GM21526 (cell line): ENCODE data around the gene ADIPOR2.

Experiments used
- ATAC-seq: cut with Tn5 transposase; IDR thresholded peaks from one replicate; pipeline ENCODE4 v1.9.1; 2021; ENCODE audit warnings: moderate library complexity; ENCODE audit not compliant: unreplicated experiment, low FRiP score

Gene ADIPOR2

DNA sequence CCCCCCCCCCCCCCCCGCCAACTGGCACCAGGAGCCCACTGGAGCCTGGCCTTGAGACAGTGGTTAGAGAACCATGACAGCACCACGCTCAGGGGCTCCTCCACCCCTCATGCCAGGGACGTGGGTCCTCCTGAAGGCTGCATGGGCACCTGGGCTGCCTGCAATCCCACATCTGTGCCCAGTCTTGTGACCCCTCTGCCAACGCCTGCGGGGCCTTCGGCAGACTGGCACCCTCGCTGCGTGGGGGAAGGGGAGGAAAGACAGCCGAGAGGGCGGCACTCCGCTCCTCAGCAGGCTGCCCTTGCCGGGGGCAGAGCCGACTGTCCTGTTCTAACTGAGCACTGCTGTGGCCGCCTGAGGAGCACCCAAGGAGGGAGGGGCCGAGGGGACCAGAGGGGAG is 135.5 kb downstream of the ADIPOR2 start:
- no peak for ATAC-seq

GRCh38 chr12:1826867-1827705 is 136.2 kb downstream of the ADIPOR2 start:
- no peak for ATAC-seq

- ATAC-seq, result no peak
These were observed 137.2 kb downstream of the ADIPOR2 start for GRCh38 chr12:1827826-1828805.

DNA sequence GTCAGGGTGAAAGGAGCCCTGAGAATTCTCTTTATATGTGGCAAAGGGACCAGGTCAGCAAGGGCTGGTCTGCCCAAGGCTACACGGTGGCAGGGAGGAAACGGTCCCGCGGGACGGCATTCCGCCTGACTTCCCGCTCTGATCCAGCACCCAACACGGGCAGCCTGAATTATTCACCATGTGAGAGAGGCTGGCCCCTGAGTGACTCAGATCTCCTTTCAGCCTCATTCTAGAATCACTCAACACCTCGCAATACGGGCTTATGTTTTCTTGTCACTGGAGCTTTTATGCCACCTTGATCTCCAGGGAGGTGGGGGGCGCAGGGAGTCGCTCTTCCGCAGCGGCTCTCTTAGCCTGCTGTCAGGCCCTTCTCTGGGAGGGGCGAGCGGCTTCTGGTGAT is 138.0 kb downstream of the ADIPOR2 start:
- ATAC-seq, result no peak

- no peak for ATAC-seq
These were observed 138.5 kb downstream of the ADIPOR2 start for GRCh38 chr12:1829306-1829900.

DNA sequence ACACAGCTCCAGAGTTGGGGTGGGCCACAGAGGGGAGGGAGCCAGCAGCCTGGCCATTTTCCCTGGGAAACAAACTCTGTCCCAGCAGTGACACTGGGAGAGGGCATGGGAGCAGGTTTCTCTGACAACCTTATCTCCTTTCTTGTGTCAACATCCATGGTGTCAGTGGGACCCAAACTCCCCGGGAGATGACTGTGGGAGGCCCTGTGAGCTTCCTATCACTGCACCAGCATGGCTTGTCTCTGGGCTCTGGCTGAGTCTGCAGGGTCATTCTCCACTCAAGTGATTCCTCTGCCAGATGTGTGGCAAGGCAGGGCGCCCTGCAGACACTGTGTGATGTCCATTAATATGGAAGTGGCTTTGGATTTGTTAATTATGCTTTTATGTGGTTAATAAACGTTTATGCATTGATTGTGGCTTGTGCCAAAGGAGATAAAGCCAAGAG is 139.6 kb downstream of the ADIPOR2 start:
- ATAC-seq, result no peak

- ATAC-seq, result no peak
These were observed 140.4 kb downstream of the ADIPOR2 start for GRCh38 chr12:1830981-1831963.

DNA sequence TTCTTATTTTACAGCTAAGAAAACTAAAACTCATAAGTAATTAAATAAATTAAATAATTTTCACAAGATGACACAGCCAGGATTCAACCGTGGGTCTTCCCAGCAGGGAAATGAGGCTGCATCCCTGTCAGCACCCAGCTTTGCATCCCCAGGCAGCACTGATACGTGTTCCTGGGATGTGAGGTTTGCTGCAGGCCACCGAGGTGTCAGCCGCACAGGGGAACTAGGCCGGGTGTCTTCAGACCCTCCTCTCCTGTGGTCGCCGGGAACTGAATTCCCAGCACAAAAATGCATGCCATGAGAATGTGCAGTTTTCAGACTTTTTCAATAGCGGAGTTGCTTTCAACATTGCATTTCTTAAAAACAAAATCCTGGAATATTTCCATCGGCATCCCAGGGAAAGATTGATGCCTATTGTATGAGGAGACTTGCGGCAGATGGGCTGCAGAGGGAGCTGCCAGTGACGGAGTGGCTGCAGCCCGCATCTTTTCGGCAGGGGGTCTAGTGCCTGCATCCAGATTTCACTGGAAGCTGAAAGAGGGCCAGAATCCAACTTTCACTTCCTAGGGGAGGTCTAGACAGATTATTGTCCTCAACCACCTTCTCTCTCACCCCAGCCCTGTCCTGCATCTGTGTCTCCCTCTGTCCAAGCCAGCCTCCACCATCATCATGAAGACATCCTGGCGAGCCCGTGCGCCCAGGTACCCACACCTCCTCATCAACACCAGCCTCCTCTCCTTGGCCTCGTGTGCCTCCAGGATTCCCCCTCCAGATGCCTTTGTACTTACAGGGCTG is 142.1 kb downstream of the ADIPOR2 start:
- no peak for ATAC-seq

DNA sequence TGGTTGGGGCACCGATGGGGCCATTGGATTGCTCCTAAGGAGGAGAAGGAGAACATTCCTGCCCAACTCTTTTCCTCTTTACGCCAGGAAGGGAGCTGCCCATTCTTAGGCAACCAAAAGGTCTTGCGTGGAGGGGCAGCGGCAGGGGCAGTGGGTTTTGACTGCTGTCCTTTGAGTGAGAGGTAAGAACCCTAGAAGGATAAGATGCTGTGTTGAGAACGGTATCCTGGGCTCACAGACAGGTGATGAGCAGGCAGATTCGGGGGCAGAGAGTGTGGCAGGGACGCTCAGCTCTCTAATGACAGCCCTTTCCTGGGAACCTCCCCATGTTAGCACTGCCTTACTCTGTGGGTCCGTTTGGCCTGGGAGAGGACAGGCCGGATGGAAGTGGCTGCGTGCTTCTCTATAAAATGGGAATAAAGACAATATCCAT is 142.7 kb downstream of the ADIPOR2 start:
- no peak for ATAC-seq

DNA sequence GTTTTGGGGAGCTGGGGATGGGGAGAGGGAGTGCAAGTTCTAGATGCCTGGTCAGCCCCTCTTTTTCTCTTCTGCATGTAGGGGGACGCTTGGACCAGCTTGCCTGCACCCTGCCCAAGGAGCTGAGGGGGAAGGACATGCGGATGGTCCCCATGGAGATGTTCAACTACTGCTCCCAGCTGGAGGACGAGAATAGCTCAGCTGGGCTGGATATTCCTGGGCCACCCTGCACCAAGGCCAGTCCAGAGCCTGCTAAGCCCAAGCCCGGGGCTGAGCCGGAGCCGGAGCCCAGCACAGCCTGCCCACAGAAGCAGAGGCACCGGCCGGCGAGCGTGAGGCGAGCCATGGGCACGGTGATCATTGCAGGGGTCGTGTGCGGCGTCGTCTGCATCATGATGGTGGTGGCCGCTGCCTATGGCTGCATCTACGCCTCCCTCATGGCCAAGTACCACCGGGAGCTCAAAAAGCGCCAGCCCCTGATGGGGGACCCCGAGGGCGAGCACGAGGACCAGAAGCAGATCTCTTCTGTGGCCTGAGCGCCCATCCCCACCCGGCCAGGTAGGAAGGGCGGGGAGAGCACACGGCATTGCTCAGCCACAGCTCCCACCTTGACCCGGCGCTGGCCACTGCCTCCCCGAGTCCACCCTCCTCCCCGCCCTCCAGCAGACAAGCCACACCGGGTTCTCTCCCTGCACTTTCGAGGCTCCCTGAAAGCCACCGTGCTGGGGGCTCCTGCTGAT is 143.5 kb downstream of the ADIPOR2 start:
- ATAC-seq, result no peak

GRCh38 chr12:1835211-1836131 is 144.6 kb downstream of the ADIPOR2 start:
- no peak for ATAC-seq

DNA sequence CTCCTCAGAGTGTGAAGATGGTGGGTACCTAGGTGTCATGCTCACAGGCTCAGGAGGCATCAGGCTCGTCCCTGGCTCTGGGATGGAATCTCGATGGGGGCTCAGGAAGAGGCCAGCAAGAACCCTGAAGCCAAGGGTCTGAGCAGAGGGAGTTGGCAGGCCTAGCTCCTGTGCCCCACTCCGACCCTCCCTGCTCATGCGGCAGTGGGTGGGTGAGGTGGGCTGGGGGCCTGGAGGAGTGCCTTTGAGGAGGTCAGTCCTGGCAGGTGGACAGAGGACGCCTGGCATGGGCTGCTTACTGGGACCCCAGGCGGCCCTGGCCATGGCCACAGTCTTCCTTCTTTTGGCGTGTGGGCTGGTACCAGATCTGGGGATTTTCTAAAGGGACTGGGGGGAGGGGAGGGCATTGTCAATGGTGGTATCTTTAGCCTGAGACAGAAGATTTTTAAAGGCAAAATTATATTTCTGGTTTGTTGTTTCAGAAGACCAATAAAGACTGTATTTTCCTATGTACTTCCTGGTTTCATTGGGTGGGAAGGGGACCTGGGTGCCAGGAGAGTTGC is 145.5 kb downstream of the ADIPOR2 start:
- no peak for ATAC-seq

GRCh38 chr12:1836854-1837421 is 146.1 kb downstream of the ADIPOR2 start:
- ATAC-seq, result no peak

DNA sequence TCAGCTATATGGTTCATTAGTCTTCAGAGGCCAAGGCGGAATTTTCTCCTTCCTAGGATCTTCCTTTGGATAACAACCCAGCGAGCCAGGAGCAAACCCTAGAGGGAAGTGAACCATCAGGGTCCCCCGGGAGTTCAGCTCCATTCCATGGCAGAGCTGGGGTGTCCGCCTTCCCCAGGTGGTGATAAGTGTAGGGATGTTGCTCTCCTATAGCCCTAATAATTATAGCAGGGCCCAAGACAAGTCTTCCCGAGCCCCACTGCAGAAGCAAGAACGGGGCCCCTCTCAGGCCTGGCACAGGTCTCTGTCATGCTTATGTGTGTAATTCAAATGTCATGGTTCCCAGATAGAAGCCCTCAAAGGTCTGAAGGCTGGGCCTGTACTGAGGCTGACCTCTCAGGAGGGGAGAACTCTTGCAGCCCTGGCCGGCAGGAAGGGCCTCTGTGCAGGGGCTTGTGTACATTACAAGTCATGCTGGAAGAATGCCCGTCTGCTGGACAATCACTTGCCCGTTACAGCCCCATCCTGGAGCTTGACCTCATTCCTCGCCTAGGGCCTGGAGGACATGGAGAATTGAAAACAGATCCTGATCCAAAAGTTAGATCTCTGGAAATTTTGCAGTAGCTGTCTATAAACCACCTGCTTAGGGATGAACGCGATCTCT is 146.8 kb downstream of the ADIPOR2 start:
- no peak for ATAC-seq
